Activated CD4-positive, alpha-beta memory T cell treated with anti-CD3 and anti-CD28 coated beads, Interleukin-2, amount 10 ng/mL, durations not matched to agents 7 days and 5 days (primary cell): ENCODE measurements around the gene PCDH11Y. TPM values are rescaled to one million over a fixed set of nuclear protein-coding genes. Genes with fewer than 3 reads are reported as not detected.
"Not testable (repeated sequence)": the region's sequence is repeated elsewhere in the genome, so short reads cannot be mapped to it uniquely, and the experiment has no call there.

Source experiments
- CTCF ChIA-PET: fragments of 350-600 bp; sonication (Branson Sonifier 250); formaldehyde crosslinking; loops from one replicate; lab custom pipeline; 2021; ENCODE audit warnings: antibody characterized with exemption, inconsistent platforms; lab: Charles Lee
- POLR2A ChIA-PET: fragments of 350-600 bp; sonication (Branson Sonifier 250); formaldehyde crosslinking; loops from one replicate; lab custom pipeline; 2021; ENCODE audit warnings: antibody characterized with exemption; lab: Charles Lee
- DNase-seq: peaks from one replicate; pipeline ENCODE4 v3.0.0-alpha.2; 2020
- H3K27ac Mint-ChIP-seq: one replicate; pipeline ENCODE4 v1.8.0; 2021; ENCODE audit warnings: mild to moderate bottlenecking, mixed read lengths
- H3K27me3 Mint-ChIP-seq: one replicate; pipeline ENCODE4 v1.8.0; 2021; ENCODE audit warnings: mixed read lengths
- H3K36me3 Mint-ChIP-seq: one replicate; pipeline ENCODE4 v1.8.0; 2021; ENCODE audit warnings: low read depth, mixed read lengths
- H3K4me1 Mint-ChIP-seq: one replicate; pipeline ENCODE4 v1.8.0; 2021; ENCODE audit warnings: mixed read lengths
- H3K4me3 Mint-ChIP-seq: one replicate; pipeline ENCODE4 v1.8.0; 2021; ENCODE audit warnings: mild to moderate bottlenecking, mixed read lengths
- H3K9me3 Mint-ChIP-seq: one replicate; pipeline ENCODE4 v1.8.0; 2021; ENCODE audit warnings: mixed read lengths
- total RNA-seq, 2 experiments: library from RNA; stranded (reverse); gene quantifications; one replicate each; pipeline ENCODE4 v1.2.3, GENCODE V29; 2021

The PCDH11Y gene, protein sequence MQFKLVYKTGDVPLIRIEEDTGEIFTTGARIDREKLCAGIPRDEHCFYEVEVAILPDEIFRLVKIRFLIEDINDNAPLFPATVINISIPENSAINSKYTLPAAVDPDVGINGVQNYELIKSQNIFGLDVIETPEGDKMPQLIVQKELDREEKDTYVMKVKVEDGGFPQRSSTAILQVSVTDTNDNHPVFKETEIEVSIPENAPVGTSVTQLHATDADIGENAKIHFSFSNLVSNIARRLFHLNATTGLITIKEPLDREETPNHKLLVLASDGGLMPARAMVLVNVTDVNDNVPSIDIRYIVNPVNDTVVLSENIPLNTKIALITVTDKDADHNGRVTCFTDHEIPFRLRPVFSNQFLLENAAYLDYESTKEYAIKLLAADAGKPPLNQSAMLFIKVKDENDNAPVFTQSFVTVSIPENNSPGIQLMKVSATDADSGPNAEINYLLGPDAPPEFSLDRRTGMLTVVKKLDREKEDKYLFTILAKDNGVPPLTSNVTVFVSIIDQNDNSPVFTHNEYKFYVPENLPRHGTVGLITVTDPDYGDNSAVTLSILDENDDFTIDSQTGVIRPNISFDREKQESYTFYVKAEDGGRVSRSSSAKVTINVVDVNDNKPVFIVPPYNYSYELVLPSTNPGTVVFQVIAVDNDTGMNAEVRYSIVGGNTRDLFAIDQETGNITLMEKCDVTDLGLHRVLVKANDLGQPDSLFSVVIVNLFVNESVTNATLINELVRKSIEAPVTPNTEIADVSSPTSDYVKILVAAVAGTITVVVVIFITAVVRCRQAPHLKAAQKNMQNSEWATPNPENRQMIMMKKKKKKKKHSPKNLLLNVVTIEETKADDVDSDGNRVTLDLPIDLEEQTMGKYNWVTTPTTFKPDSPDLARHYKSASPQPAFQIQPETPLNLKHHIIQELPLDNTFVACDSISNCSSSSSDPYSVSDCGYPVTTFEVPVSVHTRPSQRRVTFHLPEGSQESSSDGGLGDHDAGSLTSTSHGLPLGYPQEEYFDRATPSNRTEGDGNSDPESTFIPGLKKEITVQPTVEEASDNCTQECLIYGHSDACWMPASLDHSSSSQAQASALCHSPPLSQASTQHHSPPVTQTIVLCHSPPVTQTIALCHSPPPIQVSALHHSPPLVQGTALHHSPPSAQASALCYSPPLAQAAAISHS (N-terminal part only)
- total RNA-seq, result not detected

GRCh38 chrY:5000057-5000456 lies at the start of gene PCDH11Y:
TSS of gene PCDH11Y (plus strand) at chrY:5000296. CDS start at chrY:5057100, 56,804 bp downstream.
- peaks cover 12% of the 10 kb centered on the region for H3K27me3 Mint-ChIP-seq
- DNase-seq, result not testable (repeated sequence)

GRCh38 chrY:4967894-4968293 lies 32.2 kb upstream of the PCDH11Y start:
- H3K27ac Mint-ChIP-seq, DNase-seq, H3K27me3 Mint-ChIP-seq, CTCF ChIA-PET, H3K4me3 Mint-ChIP-seq, H3K36me3 Mint-ChIP-seq, POLR2A ChIA-PET, H3K4me1 Mint-ChIP-seq, H3K9me3 Mint-ChIP-seq: not testable (repeated sequence)

More at GRCh38 chrY:5000057-5000456, at the start of gene PCDH11Y:
- H3K27ac Mint-ChIP-seq, H3K4me3 Mint-ChIP-seq, CTCF ChIA-PET, POLR2A ChIA-PET, H3K36me3 Mint-ChIP-seq, H3K9me3 Mint-ChIP-seq, H3K4me1 Mint-ChIP-seq: not testable (repeated sequence)

- POLR2A ChIA-PET, CTCF ChIA-PET, H3K36me3 Mint-ChIP-seq, DNase-seq, H3K9me3 Mint-ChIP-seq, H3K4me1 Mint-ChIP-seq, H3K27ac Mint-ChIP-seq, H3K27me3 Mint-ChIP-seq: not testable (repeated sequence)
- peak overlapping the region; percentile 21 for H3K4me3 Mint-ChIP-seq
Observed at GRCh38 chrY:4991743-4992400, 8.2 kb upstream of the PCDH11Y start.

GRCh38 chrY:4994892-4995291 lies 5.2 kb upstream of the PCDH11Y start:
- H3K27me3 Mint-ChIP-seq, H3K36me3 Mint-ChIP-seq, H3K9me3 Mint-ChIP-seq, H3K4me3 Mint-ChIP-seq, POLR2A ChIA-PET, H3K27ac Mint-ChIP-seq, H3K4me1 Mint-ChIP-seq, CTCF ChIA-PET, DNase-seq: not testable (repeated sequence)

DNA sequence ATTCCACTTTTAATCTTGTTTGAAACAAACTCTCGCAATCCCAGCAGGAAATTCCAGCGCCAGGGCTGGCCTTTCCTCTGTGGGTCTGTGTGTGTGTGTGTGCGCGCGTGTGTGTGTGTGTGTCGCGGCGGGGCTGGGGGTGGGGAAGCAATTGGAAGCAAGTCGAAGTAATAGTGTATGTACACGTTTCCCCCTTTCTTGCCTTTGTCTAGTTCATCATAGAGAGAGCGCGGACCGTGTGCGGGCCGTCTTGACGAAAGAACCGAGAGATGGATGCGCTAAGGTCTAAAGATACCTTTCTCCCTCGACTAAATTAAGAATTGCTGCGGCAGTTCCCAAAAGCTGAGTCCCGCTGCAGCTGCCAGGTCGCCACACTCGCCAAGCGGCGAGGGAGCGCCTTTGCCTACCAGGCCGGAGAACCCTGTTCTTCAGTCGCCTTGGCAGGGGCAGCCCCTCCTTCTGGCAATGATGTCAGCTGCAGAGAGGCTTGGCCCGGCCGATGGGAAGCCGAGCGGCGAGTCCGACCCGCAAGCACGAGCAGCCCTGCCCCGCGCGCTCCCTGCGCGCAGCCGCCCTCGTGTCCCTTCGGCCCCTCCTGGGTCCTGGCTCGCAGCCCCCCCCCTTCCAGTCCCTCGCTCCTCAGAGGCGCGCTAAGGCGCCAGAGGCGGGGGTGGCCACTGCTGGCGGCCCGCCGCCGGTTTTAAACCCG lies 2.5 kb downstream of the PCDH11Y start:
- peaks cover 14% of the 10 kb centered on the region for H3K27me3 Mint-ChIP-seq
- H3K36me3 Mint-ChIP-seq, DNase-seq, H3K9me3 Mint-ChIP-seq, H3K27ac Mint-ChIP-seq, CTCF ChIA-PET, H3K4me3 Mint-ChIP-seq, H3K4me1 Mint-ChIP-seq, POLR2A ChIA-PET: not testable (repeated sequence)

GRCh38 chrY:5038972-5039523 lies 39.0 kb downstream of the PCDH11Y start:
- CTCF ChIA-PET, POLR2A ChIA-PET, H3K36me3 Mint-ChIP-seq, H3K4me3 Mint-ChIP-seq, H3K9me3 Mint-ChIP-seq, H3K4me1 Mint-ChIP-seq, H3K27me3 Mint-ChIP-seq, H3K27ac Mint-ChIP-seq, DNase-seq: not testable (repeated sequence)

DNA sequence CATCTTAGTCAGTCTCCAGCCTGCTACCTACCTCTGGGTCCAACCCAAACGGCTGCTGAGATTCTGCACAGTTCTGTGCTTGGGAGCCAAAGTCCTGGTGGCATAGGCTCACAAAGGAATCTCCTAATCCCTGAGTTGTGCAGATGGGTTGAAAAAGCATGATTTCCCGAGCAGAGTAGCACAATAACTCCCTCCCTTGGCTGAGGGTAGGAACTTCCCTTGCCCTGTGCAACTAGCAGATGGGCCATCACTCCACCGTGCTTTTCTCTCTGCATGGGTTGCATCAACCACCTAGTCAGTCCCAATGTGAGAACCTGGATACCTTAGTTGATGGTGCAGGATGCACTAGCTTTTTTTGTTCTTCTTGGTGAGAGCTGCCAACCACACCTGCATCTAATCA lies 82.9 kb downstream of the PCDH11Y start:
- H3K27me3 Mint-ChIP-seq, DNase-seq, H3K4me3 Mint-ChIP-seq, H3K27ac Mint-ChIP-seq, H3K4me1 Mint-ChIP-seq, CTCF ChIA-PET, H3K36me3 Mint-ChIP-seq, POLR2A ChIA-PET, H3K9me3 Mint-ChIP-seq: not testable (repeated sequence)

- H3K4me1 Mint-ChIP-seq, H3K27me3 Mint-ChIP-seq, H3K27ac Mint-ChIP-seq, POLR2A ChIA-PET, H3K36me3 Mint-ChIP-seq, H3K4me3 Mint-ChIP-seq, H3K9me3 Mint-ChIP-seq, CTCF ChIA-PET, DNase-seq: not testable (repeated sequence)
Observed at GRCh38 chrY:5182998-5183397, 182.9 kb downstream of the PCDH11Y start.

DNA sequence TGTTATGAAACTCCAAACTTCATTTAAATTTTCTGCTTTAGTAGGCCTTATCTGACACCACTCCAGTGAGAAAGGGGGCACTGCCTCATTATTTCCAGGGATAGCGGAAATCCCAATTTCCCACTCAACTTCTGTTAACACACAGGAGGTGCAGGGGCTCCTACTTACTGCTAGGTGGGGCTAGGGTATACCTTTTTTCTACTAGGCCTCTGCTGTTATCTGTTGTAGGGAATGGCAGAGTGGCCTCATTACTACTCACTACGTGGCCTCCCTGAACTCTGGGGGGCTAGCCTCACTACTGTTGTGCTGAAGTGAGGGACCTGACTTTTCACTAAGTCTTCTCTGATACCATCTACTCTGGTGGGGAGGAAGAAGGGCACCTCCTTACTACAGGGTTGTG lies 215.0 kb downstream of the PCDH11Y start:
- POLR2A ChIA-PET, H3K4me1 Mint-ChIP-seq, H3K36me3 Mint-ChIP-seq, H3K9me3 Mint-ChIP-seq, H3K27ac Mint-ChIP-seq, CTCF ChIA-PET, H3K27me3 Mint-ChIP-seq, DNase-seq, H3K4me3 Mint-ChIP-seq: not testable (repeated sequence)

DNA sequence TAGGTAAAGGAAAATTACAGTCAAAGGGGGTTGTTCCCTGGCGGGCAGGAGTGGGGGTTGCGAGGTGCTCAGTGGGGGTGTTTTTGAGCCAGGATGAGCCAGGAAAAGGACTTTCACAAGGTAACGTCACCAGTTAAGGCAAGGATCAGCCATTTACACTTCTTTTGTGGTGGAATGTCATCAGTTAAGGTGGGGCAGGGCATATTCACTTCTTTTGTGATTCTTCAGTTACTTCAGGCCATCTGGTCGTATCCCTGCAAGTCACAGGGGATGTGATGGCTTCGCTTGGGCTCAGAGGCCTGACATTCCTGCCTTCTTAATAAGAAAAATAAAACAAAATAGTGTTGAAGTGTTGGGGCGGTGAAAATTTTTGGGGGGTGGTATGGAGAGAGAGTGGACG lies 324.8 kb downstream of the PCDH11Y start:
- POLR2A ChIA-PET, H3K36me3 Mint-ChIP-seq, H3K4me1 Mint-ChIP-seq, H3K9me3 Mint-ChIP-seq, H3K4me3 Mint-ChIP-seq, CTCF ChIA-PET, H3K27me3 Mint-ChIP-seq, DNase-seq, H3K27ac Mint-ChIP-seq: not testable (repeated sequence)

GRCh38 chrY:5342220-5342619 lies 342.1 kb downstream of the PCDH11Y start:
- not testable (repeated sequence) for H3K9me3 Mint-ChIP-seq, H3K4me3 Mint-ChIP-seq

GRCh38 chrY:5543705-5544104 lies 543.6 kb downstream of the PCDH11Y start:
- H3K27me3 Mint-ChIP-seq, DNase-seq, POLR2A ChIA-PET, H3K4me3 Mint-ChIP-seq, CTCF ChIA-PET, H3K27ac Mint-ChIP-seq, H3K4me1 Mint-ChIP-seq, H3K9me3 Mint-ChIP-seq, H3K36me3 Mint-ChIP-seq: not testable (repeated sequence)

More at GRCh38 chrY:5342220-5342619, 342.1 kb downstream of the PCDH11Y start:
- H3K27me3 Mint-ChIP-seq, H3K36me3 Mint-ChIP-seq, CTCF ChIA-PET, POLR2A ChIA-PET, DNase-seq, H3K27ac Mint-ChIP-seq, H3K4me1 Mint-ChIP-seq: not testable (repeated sequence)
